Lower lobe of right lung (tissue), 2 donors: ENCODE data around the gene RAET1L. TPM values are rescaled to one million over a fixed set of nuclear protein-coding genes. Genes with fewer than 3 reads are reported as not detected.

Experiments used
- ATAC-seq, 2 donors: fragments of 200-7000 bp; cut with Tn5 transposase; one replicate each; pipeline ENCODE4 v1.9.1; 2020 to 2022; ENCODE audit warnings: mild to moderate bottlenecking in 2 of 2, moderate library complexity in 2 of 2
- DNase-seq: peaks from one replicate; pipeline ENCODE4 v3.0.0-alpha.2; 2020
- H3K27ac ChIP-seq: fragments of 200-600 bp; one replicate; pipeline ENCODE4 v1.8.0; 2022
- H3K27me3 ChIP-seq: fragments of 200-600 bp; one replicate; pipeline ENCODE4 v1.8.0; 2022; ENCODE audit warnings: low read depth
- H3K36me3 ChIP-seq: fragments of 200-600 bp; one replicate; pipeline ENCODE4 v1.8.0; 2022; ENCODE audit warnings: mild to moderate bottlenecking
- H3K4me1 ChIP-seq: fragments of 200-600 bp; one replicate; pipeline ENCODE4 v1.8.0; 2022
- H3K4me3 ChIP-seq: fragments of 200-600 bp; one replicate; pipeline ENCODE4 v1.8.0; 2022; ENCODE audit warnings: mild to moderate bottlenecking
- H3K9me3 ChIP-seq: fragments of 200-600 bp; one replicate; pipeline ENCODE4 v1.8.0; 2022
- intact Hi-C: fragments of 100-400 bp; cut with DNase I; formaldehyde crosslinking; loops from one replicate; pipeline ENCODE4 v1.11.0; 2022
- total RNA-seq: library from RNA; stranded (reverse); fragmentation: NEBNext Ultra II Directional; extraction: Animal tissue kit (Norgen Biotek cat#: 25700); gene quantifications from one replicate; pipeline ENCODE4 v1.2.1, GENCODE V29; 2021
- TF ChIP-seq, protein P1 (sequence below): fragments of 200-600 bp; IDR thresholded peaks from one replicate; pipeline ENCODE4 v1.8.0; 2022; ENCODE audit warnings: antibody characterized with exemption, mild to moderate bottlenecking
- donor health status: DM: no; HTN: yes; CAD: no; lungs with severe emphysema.

RAET1L gene
- total RNA-seq, 1 donor from 2014 or later, result not detected

GRCh38 chr6:150002710-150003109 is 22.6 kb downstream of the RAET1L start:
- Histone ChIP-seq H3K27me3 (peaks cover 16% of the 10 kb centered on the region), H3K4me3 (no peak overlapping the region), H3K4me1 (peaks cover 14% of the 10 kb centered on the region), H3K36me3 (no peaks in the 10 kb centered on the region), H3K27ac (no peak overlapping the region), H3K9me3 (no peaks in the 10 kb centered on the region)
- ATAC-seq, result no peak
- intact Hi-C loops, result no loop called here
- TF ChIP-seq, protein P1, sequence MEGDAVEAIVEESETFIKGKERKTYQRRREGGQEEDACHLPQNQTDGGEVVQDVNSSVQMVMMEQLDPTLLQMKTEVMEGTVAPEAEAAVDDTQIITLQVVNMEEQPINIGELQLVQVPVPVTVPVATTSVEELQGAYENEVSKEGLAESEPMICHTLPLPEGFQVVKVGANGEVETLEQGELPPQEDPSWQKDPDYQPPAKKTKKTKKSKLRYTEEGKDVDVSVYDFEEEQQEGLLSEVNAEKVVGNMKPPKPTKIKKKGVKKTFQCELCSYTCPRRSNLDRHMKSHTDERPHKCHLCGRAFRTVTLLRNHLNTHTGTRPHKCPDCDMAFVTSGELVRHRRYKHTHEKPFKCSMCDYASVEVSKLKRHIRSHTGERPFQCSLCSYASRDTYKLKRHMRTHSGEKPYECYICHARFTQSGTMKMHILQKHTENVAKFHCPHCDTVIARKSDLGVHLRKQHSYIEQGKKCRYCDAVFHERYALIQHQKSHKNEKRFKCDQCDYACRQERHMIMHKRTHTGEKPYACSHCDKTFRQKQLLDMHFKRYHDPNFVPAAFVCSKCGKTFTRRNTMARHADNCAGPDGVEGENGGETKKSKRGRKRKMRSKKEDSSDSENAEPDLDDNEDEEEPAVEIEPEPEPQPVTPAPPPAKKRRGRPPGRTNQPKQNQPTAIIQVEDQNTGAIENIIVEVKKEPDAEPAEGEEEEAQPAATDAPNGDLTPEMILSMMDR, result no peak
- DNase-seq, result no peak

- intact Hi-C loops, result no loop called here
- H3K4me1 ChIP-seq, result peaks cover 14% of the 10 kb centered on the region
- H3K4me3 ChIP-seq, result no peak overlapping the region
- peaks cover 16% of the 10 kb centered on the region for H3K27me3 ChIP-seq
- TF ChIP-seq, protein P1, result no peak
- no peaks in the 10 kb centered on the region for H3K9me3 ChIP-seq
- DNase-seq (no peak), ATAC-seq (no peak)
- H3K27ac ChIP-seq, result no peak overlapping the region
- no peaks in the 10 kb centered on the region for H3K36me3 ChIP-seq
Measured at GRCh38 chr6:150001295-150002008, 23.9 kb downstream of the RAET1L start.

GRCh38 chr6:149999636-150000035 is 25.7 kb downstream of the RAET1L start:
- H3K27me3 ChIP-seq, result peaks cover 27% of the 10 kb centered on the region
- H3K4me3 ChIP-seq, result no peak overlapping the region
- TF ChIP-seq, protein P1, result no peak
- H3K27ac ChIP-seq, result no peak overlapping the region
- H3K9me3 ChIP-seq, result no peaks in the 10 kb centered on the region
- intact Hi-C loops, result no loop called here
- H3K4me1 ChIP-seq, result peaks cover 6% of the 10 kb centered on the region
- no peaks in the 10 kb centered on the region for H3K36me3 ChIP-seq
- ATAC-seq (no peak), DNase-seq (no peak)

DNA sequence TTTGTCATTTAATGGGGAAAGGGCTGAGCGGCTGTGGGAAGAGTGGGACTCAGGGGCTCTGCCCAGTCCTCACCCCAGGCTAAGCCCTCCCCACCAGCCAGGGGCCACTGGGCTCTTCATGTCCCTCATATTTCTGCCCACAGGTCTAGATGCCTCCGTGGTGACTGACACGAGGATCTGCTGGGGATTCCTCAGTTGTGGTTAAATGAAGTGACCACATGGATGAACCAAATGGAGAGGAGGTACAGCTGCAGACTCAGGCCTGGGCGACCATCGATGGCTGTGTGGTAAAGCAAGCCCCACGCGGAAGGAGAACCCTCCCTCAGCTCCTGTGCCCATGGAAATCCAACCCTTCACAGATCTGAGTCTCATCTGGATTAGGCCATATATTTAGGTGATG is 29.4 kb downstream of the RAET1L start:
- Histone ChIP-seq H3K9me3 (no peaks in the 10 kb centered on the region), H3K27ac (no peak overlapping the region), H3K4me1 (peaks cover 7% of the 10 kb centered on the region), H3K4me3 (no peak overlapping the region), H3K36me3 (no peaks in the 10 kb centered on the region), H3K27me3 (peaks cover 58% of the 10 kb centered on the region)
- intact Hi-C loops, result no loop called here
- TF ChIP-seq, protein P1, result no peak
- DNase-seq, result no peak
- no peak for ATAC-seq

DNA sequence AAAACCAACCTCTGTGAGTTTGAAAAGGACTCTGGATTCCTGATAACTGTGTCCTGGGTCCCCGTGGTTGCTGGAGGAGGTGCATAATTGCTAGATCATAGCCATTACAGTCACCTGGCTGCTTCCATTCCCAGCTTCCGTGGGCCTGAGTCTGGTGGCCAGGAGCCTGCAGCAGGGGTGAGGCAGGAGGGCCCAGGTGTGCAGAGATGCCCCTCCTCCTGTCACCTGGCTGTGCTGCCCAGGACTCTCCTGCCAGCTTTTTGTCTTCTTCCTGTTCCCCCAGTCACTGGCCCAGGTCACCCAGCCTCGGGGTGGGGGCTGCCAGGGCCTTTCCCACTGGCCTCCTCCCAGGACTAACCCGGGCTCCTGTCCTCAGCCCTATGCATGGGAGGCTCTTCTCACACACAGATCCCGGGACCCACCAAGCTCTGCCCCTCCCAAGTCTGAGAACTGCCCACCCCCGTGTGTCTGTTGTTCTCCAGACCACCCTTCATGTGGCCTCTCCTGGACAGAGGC is 30.0 kb downstream of the RAET1L start:
- no peak for ATAC-seq
- no peak for DNase-seq
- no peak overlapping the region for H3K27ac ChIP-seq
- no peaks in the 10 kb centered on the region for H3K9me3 ChIP-seq
- H3K27me3 ChIP-seq, result peaks cover 64% of the 10 kb centered on the region
- peaks cover 14% of the 10 kb centered on the region for H3K4me1 ChIP-seq
- intact Hi-C loops, result no loop called here
- H3K4me3 ChIP-seq, result no peak overlapping the region
- H3K36me3 ChIP-seq, result no peaks in the 10 kb centered on the region
- TF ChIP-seq, protein P1, result no peak
